ENCODE data around the gene TNP2.
"Not testable (repeated sequence)": the region's sequence is repeated elsewhere in the genome, so short reads cannot be mapped to it uniquely, and the experiment has no call there.

Gene TNP2

GRCh38 chr16:11299865-11300559 lies 30.9 kb upstream of the TNP2 start:
- DNase-seq (ENCODE audit: low spot score) = no peak

GRCh38 chr16:11298950-11299547 lies 29.9 kb upstream of the TNP2 start:
- not testable (repeated sequence) for DNase-seq (ENCODE audit: low spot score)

- no peak for DNase-seq (ENCODE audit: low spot score)
Measured at GRCh38 chr16:11298143-11298900, 29.2 kb upstream of the TNP2 start.

- DNase-seq (ENCODE audit: low spot score) = peak; percentile 49
Measured at GRCh38 chr16:11297492-11298142, 28.5 kb upstream of the TNP2 start.

- DNase-seq (ENCODE audit: low spot score) = no peak
Measured at GRCh38 chr16:11296706-11297491, 27.8 kb upstream of the TNP2 start.

GRCh38 chr16:11296351-11296705 lies 27.2 kb upstream of the TNP2 start:
- no peak for DNase-seq (ENCODE audit: low spot score)

- no peak for DNase-seq (ENCODE audit: low spot score)
Measured at GRCh38 chr16:11295672-11296071, 26.5 kb upstream of the TNP2 start.

- no peak for DNase-seq (ENCODE audit: low spot score)
Measured at GRCh38 chr16:11292076-11292748, 23.1 kb upstream of the TNP2 start.

- DNase-seq (ENCODE audit: low spot score) = no peak
Measured at GRCh38 chr16:11291091-11291703, 22.1 kb upstream of the TNP2 start.

GRCh38 chr16:11290102-11290893 lies 21.2 kb upstream of the TNP2 start:
- no peak for DNase-seq (ENCODE audit: low spot score)

GRCh38 chr16:11289696-11290095 lies 20.6 kb upstream of the TNP2 start:
- not testable (repeated sequence) for DNase-seq (ENCODE audit: low spot score)

- DNase-seq (ENCODE audit: low spot score) = no peak
Measured at GRCh38 chr16:11289202-11289601, 20.1 kb upstream of the TNP2 start.

GRCh38 chr16:11285842-11286241 lies 16.7 kb upstream of the TNP2 start:
- DNase-seq (ENCODE audit: low spot score) = no peak

- DNase-seq (ENCODE audit: low spot score) = no peak
Measured at GRCh38 chr16:11283820-11284248, 14.7 kb upstream of the TNP2 start.

GRCh38 chr16:11280616-11281522 lies 11.7 kb upstream of the TNP2 start, which contains the start of gene PRM1:
TSS of gene PRM1 (minus strand) at chr16:11281330. CDS start at chr16:11281238, 92 bp downstream.
- DNase-seq (ENCODE audit: low spot score) = no peak

- DNase-seq (ENCODE audit: low spot score) = no peak
Measured at GRCh38 chr16:11278681-11279628, 9.8 kb upstream of the TNP2 start.

GRCh38 chr16:11277607-11278337 lies 8.6 kb upstream of the TNP2 start:
- no peak for DNase-seq (ENCODE audit: low spot score)
